ENCODE measurements around the gene ARL8A. TPM values are rescaled to one million over a fixed set of nuclear protein-coding genes. Genes with fewer than 3 reads are reported as not detected.

ARL8A gene
- total RNA-seq, 2 donors from 2014 or later: 45.4 to 49.2 TPM

- intact Hi-C loops (cut with DNase I, micrococcal nuclease): no loop called here
- ATAC-seq (peak; percentile 19), DNase-seq (no peak)
Measured at GRCh38 chr1:202162047-202162417, 17.5 kb upstream of the ARL8A start.

- no peak for DNase-seq
- ATAC-seq: no peak
- intact Hi-C loops (cut with DNase I, micrococcal nuclease): no loop called here
Measured at GRCh38 chr1:202161151-202162046, 16.9 kb upstream of the ARL8A start.

GRCh38 chr1:202160377-202160940 is 15.9 kb upstream of the ARL8A start, which contains the start of gene PTPN7:
Gene PTPN7 (minus strand): TSS chr1:202160602. CDS start chr1:202159402, 1,200 bp downstream.
- ATAC-seq (peak; percentile 52), DNase-seq (peak; percentile 42 to 70)
- intact Hi-C loops (cut with DNase I, micrococcal nuclease): no loop called here

- DNase-seq (peak in 1 of 2 donors; percentile 69), ATAC-seq (no peak)
- intact Hi-C loops (cut with DNase I, micrococcal nuclease): no loop called here
Measured at GRCh38 chr1:202159534-202160371, 15.2 kb upstream of the ARL8A start.

- intact Hi-C loops (cut with DNase I, micrococcal nuclease): no loop called here
- ATAC-seq (no peak), DNase-seq (peak in 1 of 2 donors; percentile 37)
Measured at GRCh38 chr1:202158810-202159533, 14.4 kb upstream of the ARL8A start.

- ATAC-seq: no peak
- intact Hi-C loops (cut with DNase I, micrococcal nuclease): no loop called here
- DNase-seq: no peak
Measured at GRCh38 chr1:202157945-202158344, 13.4 kb upstream of the ARL8A start.

GRCh38 chr1:202156590-202156989 is 12.1 kb upstream of the ARL8A start:
- ATAC-seq (no peak), DNase-seq (no peak)
- intact Hi-C loops (cut with DNase I, micrococcal nuclease): no loop called here

GRCh38 chr1:202155478-202156021 is 11.0 kb upstream of the ARL8A start:
- ATAC-seq: peak; percentile 63
- intact Hi-C loops (cut with DNase I, micrococcal nuclease): no loop called here
- peak in 1 of 2 donors; percentile 73 for DNase-seq

GRCh38 chr1:202154766-202155477 is 10.4 kb upstream of the ARL8A start:
- DNase-seq (peak in 1 of 2 donors; percentile 42), ATAC-seq (peak; percentile 83)
- intact Hi-C loops (cut with DNase I, micrococcal nuclease): no loop called here

GRCh38 chr1:202154148-202154765 is 9.7 kb upstream of the ARL8A start:
- ATAC-seq: no peak
- intact Hi-C loops (cut with DNase I, micrococcal nuclease): no loop called here
- DNase-seq: no peak

- intact Hi-C loops (cut with DNase I, micrococcal nuclease): no loop called here
- no peak for DNase-seq
- ATAC-seq: no peak
Measured at GRCh38 chr1:202153284-202153683, 8.7 kb upstream of the ARL8A start.

- intact Hi-C loops (cut with DNase I, micrococcal nuclease): no loop called here
- ATAC-seq (no peak), DNase-seq (no peak)
Measured at GRCh38 chr1:202152399-202152798, 7.9 kb upstream of the ARL8A start.

- DNase-seq (no peak), ATAC-seq (no peak)
- intact Hi-C loops (cut with DNase I, micrococcal nuclease): no loop called here
Measured at GRCh38 chr1:202151045-202151444, 6.5 kb upstream of the ARL8A start.

- ATAC-seq (no peak), DNase-seq (no peak)
- intact Hi-C loops (cut with DNase I, micrococcal nuclease): no loop called here
Measured at GRCh38 chr1:202150602-202151001, 6.1 kb upstream of the ARL8A start.

GRCh38 chr1:202150187-202150586 is 5.7 kb upstream of the ARL8A start:
- intact Hi-C loops (cut with DNase I, micrococcal nuclease): no loop called here
- DNase-seq (no peak), ATAC-seq (no peak)

GRCh38 chr1:202149566-202149965 is 5.0 kb upstream of the ARL8A start:
- intact Hi-C loops (cut with DNase I, micrococcal nuclease): no loop called here
- ATAC-seq (no peak), DNase-seq (no peak)

- no peak for DNase-seq
- no peak for ATAC-seq
- intact Hi-C loops (cut with DNase I, micrococcal nuclease): no loop called here
Measured at GRCh38 chr1:202148391-202148790, 3.9 kb upstream of the ARL8A start.

GRCh38 chr1:202146993-202147392 is 2.5 kb upstream of the ARL8A start:
- intact Hi-C loops (cut with DNase I, micrococcal nuclease): no loop called here
- ATAC-seq (no peak), DNase-seq (no peak)

Data from left colon (tissue), 2 donors.